RCC 7860 (cell line): ENCODE results near the gene SMPDL3A.
"Not testable (repeated sequence)": the region's sequence is repeated elsewhere in the genome, so short reads cannot be mapped to it uniquely, and the experiment has no call there.

Source experiments
- DNase-seq: peaks from one replicate; pipeline ENCODE4 v3.0.0-alpha.2; 2015; ENCODE audit warnings: low spot score
- FAIRE-seq: peaks from 2 replicates; lab custom pipeline; 2012; peaks lifted over from hg19 to GRCh38; lab: Jason Lieb, UNC

Gene SMPDL3A, protein sequence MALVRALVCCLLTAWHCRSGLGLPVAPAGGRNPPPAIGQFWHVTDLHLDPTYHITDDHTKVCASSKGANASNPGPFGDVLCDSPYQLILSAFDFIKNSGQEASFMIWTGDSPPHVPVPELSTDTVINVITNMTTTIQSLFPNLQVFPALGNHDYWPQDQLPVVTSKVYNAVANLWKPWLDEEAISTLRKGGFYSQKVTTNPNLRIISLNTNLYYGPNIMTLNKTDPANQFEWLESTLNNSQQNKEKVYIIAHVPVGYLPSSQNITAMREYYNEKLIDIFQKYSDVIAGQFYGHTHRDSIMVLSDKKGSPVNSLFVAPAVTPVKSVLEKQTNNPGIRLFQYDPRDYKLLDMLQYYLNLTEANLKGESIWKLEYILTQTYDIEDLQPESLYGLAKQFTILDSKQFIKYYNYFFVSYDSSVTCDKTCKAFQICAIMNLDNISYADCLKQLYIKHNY

DNA sequence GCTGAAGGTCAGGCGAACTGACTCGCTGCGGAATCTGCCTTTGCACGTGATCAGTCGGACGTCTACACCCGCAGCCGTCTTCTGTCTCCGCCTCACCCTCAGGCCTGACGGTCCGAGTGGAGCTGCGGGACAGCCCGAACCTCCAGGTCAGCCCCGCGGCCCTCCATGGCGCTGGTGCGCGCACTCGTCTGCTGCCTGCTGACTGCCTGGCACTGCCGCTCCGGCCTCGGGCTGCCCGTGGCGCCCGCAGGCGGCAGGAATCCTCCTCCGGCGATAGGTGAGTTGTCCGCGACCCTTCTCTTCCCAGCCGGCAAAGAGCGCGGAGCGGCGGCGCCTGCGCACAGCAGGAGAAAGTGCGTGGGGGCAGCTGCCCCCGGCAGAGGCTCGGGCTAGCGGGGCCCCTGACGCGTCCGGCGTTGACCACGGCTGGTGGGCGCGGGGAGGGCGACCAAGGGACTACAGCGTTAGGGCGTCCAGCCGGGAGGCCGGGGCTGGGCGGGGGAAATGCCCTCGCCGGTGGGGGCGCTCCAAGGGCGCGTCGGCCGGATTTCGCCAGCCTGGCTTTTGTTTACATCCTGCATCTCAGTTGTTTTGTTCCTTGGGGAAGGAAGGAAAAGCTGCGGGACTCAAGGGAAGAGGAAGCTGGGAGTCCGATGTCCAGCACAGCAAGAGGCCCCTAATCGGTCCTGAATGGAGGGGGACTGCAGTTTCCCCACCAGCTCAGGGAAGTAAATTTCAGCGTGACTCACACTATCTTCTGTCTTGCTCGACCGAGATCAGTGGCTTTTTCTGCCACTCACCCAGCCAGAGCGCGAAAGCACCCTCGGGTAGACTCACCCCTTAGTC lies at the start of gene SMPDL3A:
SMPDL3A (plus strand) TSS at position 77 of the 846 bp plus-strand sequence; CDS start at position 166, 89 bp downstream.
- peak; percentile 59 for FAIRE-seq

DNA sequence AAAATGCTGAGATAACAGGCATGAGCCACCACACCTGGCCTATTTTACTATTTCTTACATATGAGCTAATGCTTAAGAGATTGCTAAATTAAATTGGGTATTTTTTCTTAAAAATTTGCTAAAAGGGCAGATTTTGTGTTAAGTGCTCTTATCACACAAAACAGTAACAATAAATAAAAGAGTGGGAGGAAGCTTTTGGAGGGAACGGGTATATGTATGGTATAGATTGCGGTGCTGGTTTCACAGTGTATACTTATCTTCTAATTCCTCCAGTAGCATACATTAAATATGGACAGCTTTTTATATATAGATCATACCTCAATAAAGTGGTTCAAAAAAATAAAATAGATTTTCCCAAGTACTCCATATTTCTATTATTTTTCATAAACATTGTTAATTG lies 49.0 kb upstream of the SMPDL3A start:
- no peak for FAIRE-seq

More for the DNA sequence above, at the start of gene SMPDL3A:
- peak; percentile 61 for DNase-seq

GRCh38 chr6:122740936-122741335 lies 48.1 kb upstream of the SMPDL3A start:
- no peak for DNase-seq
- no peak for FAIRE-seq

More for the DNA sequence above, 49.0 kb upstream of the SMPDL3A start:
- no peak for DNase-seq

- DNase-seq, FAIRE-seq: not testable (repeated sequence)
Observed at GRCh38 chr6:122744247-122744646, 44.8 kb upstream of the SMPDL3A start.

DNA sequence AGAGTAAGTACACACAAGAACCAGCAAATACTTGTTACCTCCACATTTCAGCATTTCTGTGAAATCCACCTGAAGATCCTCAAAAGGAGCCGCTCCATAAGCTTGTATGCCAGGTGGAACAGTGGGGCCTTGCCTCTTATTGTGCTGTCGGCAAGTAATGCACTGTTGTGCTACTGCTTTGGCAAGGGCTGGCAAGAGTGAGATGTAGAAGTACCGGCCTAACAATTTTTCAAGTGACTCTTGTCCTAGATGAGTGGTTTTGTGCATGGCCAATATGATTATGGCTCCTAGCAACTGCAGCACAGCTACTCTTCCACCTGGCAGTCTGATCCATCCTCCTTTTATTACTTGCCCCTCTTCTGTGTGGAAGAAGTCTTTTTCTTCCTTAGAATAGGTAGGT lies 44.2 kb upstream of the SMPDL3A start:
- FAIRE-seq, DNase-seq: not testable (repeated sequence)

GRCh38 chr6:122746688-122747087 lies 42.4 kb upstream of the SMPDL3A start:
- DNase-seq (no peak), FAIRE-seq (no peak)

DNA sequence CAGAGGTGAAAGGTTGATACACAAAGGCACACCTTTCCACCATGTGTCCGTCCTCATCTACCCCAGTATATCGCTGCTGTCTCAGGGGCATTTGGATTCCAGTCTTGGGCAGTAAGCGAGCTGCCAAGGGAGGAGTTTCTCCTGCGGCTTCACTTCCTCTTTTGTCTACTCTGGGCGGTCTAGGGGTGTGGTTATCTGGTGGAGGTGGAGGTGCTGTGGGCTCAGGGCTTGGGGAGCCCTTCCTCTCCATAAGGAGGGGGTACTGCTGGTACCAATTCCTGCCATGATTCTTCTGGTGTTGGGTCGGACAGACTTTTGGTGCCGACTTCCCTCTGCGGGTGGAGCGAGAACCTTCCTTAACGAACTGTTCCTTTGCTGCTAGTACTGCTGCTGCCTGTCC lies 41.5 kb upstream of the SMPDL3A start:
- FAIRE-seq (no peak), DNase-seq (no peak)

DNA sequence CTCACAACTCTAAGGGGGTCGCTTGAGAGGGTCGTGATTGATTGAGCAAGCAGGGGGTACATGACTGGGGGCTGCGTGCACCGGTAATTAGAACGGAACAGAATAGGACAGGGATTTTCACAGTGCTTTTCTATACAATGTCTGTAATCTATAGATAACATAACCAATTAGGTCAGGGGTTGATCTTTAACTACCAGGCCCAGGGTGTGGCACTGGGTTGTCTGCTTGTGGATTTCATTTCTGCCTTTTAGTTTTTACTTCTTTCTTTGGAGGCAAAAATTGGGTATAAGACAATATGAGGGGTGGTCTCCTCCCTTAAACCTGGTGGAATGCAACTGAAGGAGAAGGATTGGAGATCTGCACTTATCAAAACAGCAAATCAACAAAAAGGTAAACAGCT lies 40.1 kb upstream of the SMPDL3A start:
- DNase-seq, FAIRE-seq: not testable (repeated sequence)

DNA sequence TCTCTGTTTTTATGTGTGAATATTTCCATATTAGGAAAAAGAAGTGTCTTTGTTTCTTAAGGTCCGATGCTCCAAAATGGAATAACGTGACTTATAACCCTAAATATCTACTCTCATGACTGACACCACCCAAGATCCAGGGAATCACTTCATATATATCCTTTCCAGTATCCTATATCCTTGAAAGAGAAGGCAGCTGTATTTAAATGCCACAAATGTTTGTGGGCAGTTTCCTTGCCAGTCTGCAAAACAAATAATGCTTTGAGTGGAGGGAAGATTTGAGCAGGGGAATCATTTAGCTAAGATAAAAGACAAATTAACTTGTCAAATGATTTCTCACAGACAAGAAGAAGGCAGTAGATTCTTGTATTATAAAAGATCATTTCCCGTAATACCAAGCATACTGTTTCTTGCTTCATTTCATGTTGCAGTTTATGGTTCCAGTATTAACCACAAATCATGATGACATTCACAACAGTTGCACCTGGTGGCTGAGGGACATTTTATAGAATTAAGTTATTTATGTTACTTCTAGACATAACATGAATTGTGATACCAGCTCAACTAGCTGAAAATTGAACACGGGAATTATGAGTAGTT lies 39.5 kb upstream of the SMPDL3A start:
- DNase-seq, result no peak
- no peak for FAIRE-seq

- FAIRE-seq (no peak), DNase-seq (no peak)
Observed at GRCh38 chr6:122751326-122751725, 37.7 kb upstream of the SMPDL3A start.

GRCh38 chr6:122752459-122752858 lies 36.6 kb upstream of the SMPDL3A start:
- no peak for FAIRE-seq
- no peak for DNase-seq

- no peak for FAIRE-seq
- DNase-seq, result no peak
Observed at GRCh38 chr6:122753000-122753687, 35.9 kb upstream of the SMPDL3A start.

DNA sequence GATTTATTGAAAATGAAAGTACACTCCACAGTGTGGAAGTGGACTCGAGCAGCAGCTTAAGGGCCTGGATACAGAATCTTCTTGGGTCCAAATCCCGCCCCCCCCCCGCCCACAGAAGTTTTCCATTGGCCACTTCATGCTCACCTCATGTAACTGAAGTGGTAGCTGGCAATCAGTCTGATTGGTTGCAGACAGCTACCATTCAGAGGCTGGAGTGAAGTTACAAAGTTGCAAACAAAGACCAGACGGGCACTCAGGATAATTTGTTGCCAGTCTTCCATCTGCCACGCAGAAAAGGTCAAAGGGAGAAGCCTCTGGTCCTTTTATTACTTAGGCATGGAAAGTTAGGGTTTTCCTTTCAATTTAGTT lies 35.4 kb upstream of the SMPDL3A start:
- DNase-seq, result no peak

GRCh38 chr6:122754191-122754731 lies 34.8 kb upstream of the SMPDL3A start:
- DNase-seq (no peak), FAIRE-seq (no peak)

More for the DNA sequence above, 35.4 kb upstream of the SMPDL3A start:
- FAIRE-seq, result no peak

GRCh38 chr6:122755901-122756300 lies 33.2 kb upstream of the SMPDL3A start:
- no peak for DNase-seq
- FAIRE-seq, result no peak

- no peak for DNase-seq
- no peak for FAIRE-seq
Observed at GRCh38 chr6:122758927-122759334, 30.1 kb upstream of the SMPDL3A start.

- no peak for FAIRE-seq
- no peak for DNase-seq
Observed at GRCh38 chr6:122760330-122760729, 28.7 kb upstream of the SMPDL3A start.

DNA sequence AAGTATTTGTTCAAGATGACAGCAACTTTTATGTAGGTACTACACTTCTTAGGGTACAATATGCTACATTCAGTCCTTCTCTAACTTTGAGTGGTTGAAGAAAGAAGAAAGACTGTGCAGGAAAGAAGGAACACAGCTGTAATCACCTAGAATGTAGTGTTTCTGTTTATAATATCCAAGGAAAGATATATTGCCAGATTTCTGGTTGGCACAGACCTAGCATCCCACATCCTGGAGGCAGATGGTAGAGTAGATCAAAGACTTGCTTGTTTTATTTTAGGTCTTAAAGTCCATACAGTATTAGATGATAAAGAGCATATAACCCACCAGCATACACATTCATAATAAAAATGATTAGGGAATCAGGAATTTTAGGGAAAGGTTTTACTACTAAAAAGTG lies 22.8 kb upstream of the SMPDL3A start:
- FAIRE-seq (no peak), DNase-seq (no peak)

DNA sequence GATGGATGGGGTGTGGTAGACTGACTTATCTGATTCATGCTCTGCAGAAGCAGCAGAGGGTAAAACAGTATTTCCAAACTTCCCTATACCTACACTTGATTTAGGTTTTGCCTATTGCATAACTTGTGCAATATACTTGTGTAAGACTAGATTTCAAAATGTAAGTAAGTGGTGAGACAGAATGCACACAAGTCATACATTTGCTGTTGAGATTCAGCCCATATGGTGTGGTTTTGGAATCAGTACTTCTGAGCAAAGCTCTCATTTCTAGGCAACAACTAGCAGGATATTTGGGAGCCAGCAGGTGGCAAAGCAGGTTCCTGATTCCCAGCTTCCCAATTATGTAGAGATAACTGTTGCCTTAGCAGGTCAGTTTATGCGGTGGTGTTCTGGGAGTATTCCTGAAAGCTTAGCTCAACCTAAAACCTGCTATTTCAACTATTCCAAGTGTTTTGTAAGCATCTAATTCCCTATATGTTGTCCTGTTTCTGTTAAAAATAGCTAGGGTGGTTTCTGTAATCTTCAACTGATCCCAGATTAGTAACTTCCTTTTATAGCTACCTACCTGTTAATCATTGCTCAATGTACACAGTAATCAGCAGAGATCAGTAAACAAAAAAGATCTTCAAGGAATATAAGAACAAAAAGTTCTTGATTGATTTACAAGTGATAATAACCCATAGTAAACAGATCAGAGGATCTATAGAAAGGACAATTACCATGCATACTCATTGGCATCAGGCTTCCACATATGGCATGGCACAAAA lies 18.0 kb upstream of the SMPDL3A start:
- FAIRE-seq, result no peak

More for the DNA sequence above, 18.0 kb upstream of the SMPDL3A start:
- no peak for DNase-seq
